CD4-positive, alpha-beta T cell treated with Interferon alpha-2 for 1 hour (primary cell): ENCODE measurements around the gene RELN.
"Not testable (repeated sequence)": the region's sequence is repeated elsewhere in the genome, so short reads cannot be mapped to it uniquely, and the experiment has no call there.

Source experiments
- DNase-seq, 2 donors: peaks; one replicate each; pipeline ENCODE4 v3.0.0-alpha.2; 2020 to 2022

The RELN gene

GRCh38 chr7:103989200-103989784 is at the start of gene RELN:
Gene RELN (minus strand): TSS chr7:103989658. CDS start chr7:103989356, 302 bp downstream.
- DNase-seq: no peak

GRCh38 chr7:104038136-104038535 is 48.7 kb upstream of the RELN start:
- DNase-seq: no peak

DNA sequence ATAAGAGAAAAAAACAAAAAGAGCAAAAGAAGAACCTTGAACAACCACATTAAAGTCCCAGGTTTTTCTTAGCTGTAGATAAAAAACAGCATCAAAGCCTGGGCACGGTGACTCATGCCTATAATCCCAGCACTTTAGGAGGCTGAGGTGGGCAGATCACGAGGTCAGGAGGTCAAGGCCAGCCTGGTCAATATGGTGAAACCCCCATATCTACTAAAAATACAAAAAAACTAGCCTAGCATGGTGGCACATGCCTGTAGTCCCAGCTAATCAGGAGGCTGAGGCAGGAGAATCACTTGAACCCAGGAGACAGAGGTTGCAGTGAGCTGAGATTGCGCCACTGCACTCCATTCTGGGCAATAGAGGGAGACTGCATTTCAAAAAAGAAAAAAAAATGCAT is 47.4 kb upstream of the RELN start:
- not testable (repeated sequence) for DNase-seq

DNA sequence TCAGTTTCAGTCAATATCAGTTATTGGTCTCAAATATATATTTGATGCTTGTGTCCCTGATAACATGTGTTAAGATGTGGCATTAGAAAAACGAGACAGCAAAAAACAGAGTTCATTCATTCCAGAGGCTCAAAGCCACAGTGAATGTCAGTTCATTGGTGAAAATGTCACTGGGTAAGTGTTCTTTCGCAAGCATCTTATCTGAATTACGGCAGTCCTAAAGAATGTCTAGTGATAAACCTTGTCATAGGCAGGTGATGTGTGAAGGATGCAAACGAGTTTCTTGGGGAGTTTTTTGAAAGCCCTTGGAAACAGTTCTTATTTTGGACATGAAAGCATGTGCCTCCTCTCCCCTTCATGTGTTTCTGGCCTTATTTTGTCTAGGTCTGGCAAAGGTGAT is 45.9 kb upstream of the RELN start:
- no peak for DNase-seq

DNA sequence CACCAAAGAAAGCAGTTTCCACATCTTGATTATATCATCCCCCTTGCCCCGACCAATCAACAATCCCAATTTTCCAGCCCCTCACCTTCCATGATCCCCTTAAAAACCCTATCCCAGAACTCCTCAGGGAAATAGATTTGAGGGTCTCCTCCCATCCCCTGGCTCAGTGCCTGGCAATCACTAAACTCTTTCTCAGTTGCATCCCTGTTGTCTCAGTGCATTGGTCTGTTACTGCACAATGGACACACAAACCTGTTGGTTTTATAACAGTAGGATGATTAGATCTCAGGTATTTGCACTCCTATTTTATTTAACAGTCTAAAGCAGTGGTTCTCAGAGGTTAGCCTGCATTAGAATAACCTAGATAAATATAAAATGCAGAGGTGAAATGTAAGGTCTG is 45.2 kb upstream of the RELN start:
- DNase-seq: no peak

DNA sequence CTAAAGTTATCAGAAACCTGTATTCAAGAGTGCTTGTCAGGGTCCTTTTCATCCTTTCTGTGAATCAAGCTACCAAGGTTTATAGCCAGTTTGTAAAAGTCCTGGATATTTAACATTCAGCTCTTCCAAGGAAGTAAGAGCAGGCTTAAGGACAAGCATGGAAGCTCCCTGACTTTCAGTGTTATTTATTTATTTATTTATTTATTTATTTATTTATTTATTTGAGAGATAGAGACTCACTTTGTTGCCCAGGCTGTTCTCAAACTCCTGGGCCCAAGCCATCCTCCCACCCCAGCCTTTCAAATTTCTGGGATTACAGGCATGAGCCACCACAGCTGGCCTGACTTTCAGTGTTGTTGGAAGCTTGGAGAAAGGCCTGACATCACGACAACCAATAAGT is 44.4 kb upstream of the RELN start:
- DNase-seq: no peak

DNA sequence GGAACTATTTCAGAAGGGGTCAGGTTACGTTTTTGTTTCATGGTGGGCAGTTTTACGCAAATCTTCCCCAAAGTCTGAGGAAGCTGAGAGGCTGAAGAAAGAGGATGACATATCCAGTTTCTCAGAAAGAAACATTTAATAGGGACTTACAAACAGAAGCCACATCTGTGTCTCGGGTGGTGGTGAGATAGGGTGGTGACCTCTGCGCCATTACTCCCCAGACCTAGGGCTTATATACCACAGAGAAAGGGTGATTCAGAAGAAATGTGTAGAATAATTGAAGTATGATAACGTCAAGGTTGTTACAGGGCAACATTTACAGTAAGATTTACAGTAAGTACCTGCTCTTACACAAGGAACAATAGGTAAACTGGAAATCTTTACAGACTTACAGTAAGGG is 43.0 kb upstream of the RELN start:
- no peak for DNase-seq

DNA sequence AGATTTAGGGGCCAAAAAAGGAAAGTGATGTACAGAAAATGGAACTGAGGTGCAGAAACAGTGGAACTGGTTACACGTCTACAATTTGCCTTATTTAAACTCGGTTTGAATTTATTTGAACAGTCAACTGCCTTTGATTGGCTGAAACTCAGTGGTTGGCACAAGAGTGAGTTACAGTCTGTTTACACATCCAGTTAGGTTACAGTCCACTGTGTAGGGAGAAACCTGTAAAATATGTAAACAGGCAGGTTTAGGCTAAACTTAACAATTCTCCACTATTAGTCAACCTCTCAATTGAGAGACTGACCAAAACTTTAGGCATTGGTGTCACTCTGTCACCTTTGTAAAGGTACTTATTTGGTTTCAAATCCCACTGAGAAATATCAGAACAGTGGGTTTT is 40.3 kb upstream of the RELN start:
- no peak for DNase-seq

GRCh38 chr7:104024632-104025031 is 35.2 kb upstream of the RELN start:
- DNase-seq: no peak

- DNase-seq: no peak
Observed at GRCh38 chr7:104023100-104023499, 33.6 kb upstream of the RELN start.

DNA sequence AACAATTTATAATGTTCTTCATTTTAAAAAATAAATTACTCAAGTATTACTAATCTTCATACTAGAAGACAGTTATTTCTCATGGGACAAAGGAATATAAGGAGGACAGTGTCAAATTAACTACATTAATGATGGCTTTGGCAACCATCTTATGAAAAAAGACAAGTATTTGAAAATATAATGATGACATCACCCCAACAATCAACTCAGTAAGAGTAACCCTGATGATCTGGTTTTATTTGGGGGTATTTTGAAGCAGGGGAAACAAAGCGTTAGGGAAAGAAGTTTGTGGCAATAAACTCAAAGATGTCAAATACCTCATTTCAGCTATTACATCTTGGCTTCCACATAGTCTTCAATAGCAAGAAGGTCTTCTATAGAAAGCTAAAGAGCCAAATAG is 29.0 kb upstream of the RELN start:
- DNase-seq: no peak

DNA sequence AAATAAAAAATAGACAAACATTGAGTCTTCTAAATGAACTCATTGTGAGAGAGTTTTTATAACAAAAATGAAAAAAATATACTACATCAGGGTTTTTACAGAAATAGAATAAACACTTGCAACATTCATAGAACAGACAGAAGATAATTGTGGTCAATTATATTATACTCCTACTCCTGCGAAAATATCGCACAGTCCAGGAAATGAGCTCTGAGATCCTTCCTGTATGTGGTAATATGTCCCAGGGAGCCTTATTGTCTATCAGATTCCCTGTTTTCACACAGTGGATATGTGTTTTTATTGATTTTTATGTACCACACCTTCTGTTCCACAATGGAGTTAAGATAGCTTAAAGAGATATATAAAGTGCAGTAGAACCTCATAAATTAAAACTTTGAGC is 27.5 kb upstream of the RELN start:
- no peak for DNase-seq

DNA sequence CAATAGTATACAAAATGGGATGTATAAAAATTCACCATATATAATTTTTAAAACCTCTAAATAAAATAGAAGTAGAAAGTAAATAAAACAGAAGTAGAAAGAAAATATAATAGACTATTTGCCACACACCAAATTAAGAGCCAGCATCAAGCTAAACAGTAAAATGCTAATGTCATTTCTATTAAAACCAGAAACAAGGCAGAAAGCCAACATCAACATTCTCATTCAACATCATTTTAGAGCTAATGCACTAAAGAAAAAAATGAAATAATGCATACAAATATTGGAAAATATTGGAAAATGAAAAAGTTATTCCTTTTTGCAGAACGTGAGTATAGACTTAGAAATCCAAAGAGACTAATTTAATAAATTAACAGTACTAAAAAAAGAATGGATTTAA is 23.4 kb upstream of the RELN start:
- no peak for DNase-seq

DNA sequence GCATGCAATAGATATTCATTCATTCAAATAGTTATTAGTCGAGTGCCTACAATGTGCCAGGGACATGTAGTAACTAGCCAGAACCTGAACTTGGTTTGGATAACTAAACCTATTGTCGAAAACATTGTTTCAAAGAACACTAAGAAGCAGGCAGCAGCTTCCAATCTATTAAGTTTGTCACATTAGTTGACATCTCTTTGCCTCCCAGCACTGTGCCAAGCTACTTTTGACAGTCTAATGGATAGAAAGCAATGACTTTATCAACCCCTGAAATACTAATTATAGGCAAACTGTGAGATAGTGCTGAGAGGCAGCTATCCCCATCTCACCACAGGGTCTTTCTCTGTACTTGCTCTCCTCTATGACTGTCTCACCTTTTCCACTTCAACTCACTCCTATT is 22.4 kb upstream of the RELN start:
- DNase-seq: no peak

DNA sequence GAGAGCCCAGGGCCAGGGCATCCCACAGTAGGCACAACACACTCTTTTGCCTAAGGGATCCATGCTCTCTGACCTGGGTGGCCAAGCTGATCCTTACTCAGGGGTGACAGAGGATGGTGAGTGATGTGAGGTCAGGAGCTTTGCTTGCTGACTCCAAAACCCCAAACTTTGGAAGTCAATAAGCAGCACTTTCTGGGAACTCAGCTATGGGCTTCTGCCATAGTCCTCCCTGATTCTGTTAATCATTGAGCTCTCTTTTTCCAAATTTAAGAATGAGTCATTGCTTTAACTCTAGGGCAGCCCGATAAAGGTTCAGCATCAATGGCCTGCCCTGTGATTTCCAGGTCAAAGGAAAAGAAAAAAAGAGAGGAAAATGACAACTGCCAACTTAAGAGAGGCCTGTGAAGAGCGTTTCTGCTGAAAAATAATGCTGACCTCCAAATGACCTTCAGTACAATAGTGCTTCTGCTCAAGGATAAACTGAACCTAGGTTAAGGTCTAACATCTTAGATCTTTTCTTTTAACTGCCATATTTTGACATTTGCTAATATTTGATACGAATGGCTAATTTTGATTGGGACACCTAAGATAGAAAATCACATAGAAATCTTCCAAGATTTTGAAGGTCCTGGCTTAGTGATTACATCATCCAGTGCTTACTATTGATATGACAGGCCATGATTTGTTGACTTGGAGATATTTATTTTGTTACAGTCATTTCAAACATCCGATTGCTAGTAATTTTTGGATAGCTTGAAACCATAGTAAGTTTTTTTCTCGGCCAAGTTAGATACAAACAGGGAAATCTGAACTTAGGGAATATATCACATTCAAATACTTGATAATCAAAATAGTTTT is 20.8 kb upstream of the RELN start:
- no peak for DNase-seq

GRCh38 chr7:104008107-104008506 is 18.6 kb upstream of the RELN start:
- no peak for DNase-seq

DNA sequence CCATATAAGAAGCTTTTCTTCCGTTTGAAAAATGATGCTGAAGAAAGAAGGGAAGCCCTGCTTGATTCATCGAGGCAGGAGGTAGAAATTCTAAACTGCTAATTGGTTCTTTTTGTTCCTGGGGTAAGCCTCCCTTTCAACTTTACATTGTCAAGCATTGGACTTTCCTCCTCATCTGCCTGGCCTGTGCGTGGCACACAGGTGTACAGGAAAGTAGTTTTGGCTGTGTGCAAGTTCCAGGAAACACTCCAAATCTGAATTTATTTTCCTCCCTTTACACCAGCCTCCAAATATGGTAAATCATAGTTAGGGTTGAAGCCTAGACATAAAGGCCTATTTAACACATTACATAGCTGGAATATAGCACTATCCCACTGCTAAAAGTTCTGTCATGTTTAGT is 18.2 kb upstream of the RELN start:
- DNase-seq: no peak

DNA sequence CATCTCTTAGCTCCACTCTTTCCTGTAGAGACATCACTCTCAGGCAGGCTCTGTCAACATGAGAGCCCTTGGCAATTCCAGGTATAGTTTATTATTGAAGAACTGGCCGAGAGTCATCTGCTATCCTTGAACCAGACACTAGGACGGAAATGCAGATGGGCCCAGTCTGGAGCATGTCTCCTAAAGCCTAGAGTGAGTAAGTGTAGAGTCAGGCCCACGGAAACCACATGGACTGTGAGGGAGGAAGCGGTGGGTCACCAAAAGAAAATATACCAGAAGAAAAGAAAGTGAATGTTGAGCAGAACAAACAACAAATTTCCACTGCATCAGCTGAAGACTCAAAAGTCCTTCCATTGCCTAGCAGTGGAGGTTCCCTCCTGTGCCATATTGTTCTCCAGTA is 15.7 kb upstream of the RELN start:
- DNase-seq: no peak

DNA sequence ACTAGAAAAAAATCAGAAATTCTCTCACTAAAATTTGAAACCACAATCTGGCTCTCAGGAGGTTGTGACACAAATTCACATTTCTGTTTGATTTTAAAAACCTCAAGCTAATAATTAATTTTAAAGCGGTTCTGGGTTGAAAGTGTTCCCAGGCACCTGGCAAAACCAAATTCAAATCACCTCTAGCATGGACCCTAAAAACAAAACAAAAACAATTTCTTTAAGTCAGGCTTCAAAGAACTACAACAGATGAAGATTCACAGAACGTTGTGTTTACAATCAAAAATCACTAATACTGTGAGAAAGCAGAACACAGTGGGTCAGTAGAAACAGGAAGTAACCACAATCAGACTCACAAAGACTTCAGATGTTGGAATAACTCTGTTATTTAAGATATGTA is 7.2 kb upstream of the RELN start:
- no peak for DNase-seq

GRCh38 chr7:103996017-103996551 is 6.6 kb upstream of the RELN start:
- DNase-seq: no peak

GRCh38 chr7:103995554-103995953 is 6.1 kb upstream of the RELN start:
- no peak for DNase-seq

DNA sequence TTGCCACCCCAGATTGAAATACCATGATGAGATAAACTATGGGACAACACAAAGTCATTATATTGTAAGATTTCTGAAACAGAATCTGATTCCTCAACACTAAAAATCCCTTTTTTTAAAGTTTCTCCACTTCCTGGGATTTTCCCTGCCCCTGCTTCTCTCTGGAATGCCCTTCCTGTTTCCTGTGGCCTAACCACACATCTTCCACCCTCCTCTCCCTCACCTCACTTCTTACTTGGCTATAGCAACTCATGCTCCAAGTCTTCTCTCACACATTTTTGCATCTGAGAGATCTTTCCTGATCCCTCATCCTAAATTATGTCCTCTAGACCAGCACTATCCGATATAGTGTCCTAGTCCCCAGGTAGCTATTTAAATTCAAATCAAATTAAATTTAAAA is 4.1 kb upstream of the RELN start:
- no peak for DNase-seq

GRCh38 chr7:103991406-103991805 is 1.9 kb upstream of the RELN start:
- no peak for DNase-seq

- no peak for DNase-seq
Observed at GRCh38 chr7:103990991-103991390, 1.5 kb upstream of the RELN start.
